PC-9 (cell line): ENCODE results near the gene IL17REL. TPM values are rescaled to one million over a fixed set of nuclear protein-coding genes. Genes with fewer than 3 reads are reported as not detected.

Source experiments
- BruUV-seq: library from RNA; stranded (reverse); fragments of 400-500 nt; replicated peaks from 2 replicates; lab custom pipeline; 2021; lab: Mats Ljungman, UMichigan
- CTCF ChIA-PET: fragments of 300-600 bp; sonication (Branson Sonifier 250); formaldehyde crosslinking; loops from one replicate; lab custom pipeline; 2022; ENCODE audit warnings: antibody characterized with exemption; lab: Charles Lee
- POLR2A ChIA-PET: fragments of 300-600 bp; sonication (Branson Sonifier 250); formaldehyde crosslinking; loops from one replicate; lab custom pipeline; 2022; ENCODE audit warnings: antibody characterized with exemption; ENCODE audit not compliant: unreplicated experiment; lab: Charles Lee
- DNase-seq, 2 experiments: peaks; one replicate each; pipeline versions ENCODE4 v3.0.0 to v3.0.0-alpha.2; 2015 to 2022; ENCODE audit warnings: mixed read lengths in 1 of 2
- H2AFZ ChIP-seq: fragments of 200-600 bp; sonication (generic); 2 replicates; pipeline ENCODE4 v1.8.1; 2017; ENCODE audit warnings: antibody characterized with exemption
- H3F3A ChIP-seq: fragments of 200-600 bp; sonication (generic); 2 replicates; pipeline ENCODE4 v1.8.1; 2017; ENCODE audit warnings: antibody characterized with exemption, mild to moderate bottlenecking, low read depth; ENCODE audit not compliant: insufficient read depth
- H3K27ac ChIP-seq: fragments of 200-600 bp; sonication (generic); 2 replicates; pipeline ENCODE4 v1.6.1; 2016; ENCODE audit warnings: mixed run types
- H3K27me3 ChIP-seq: fragments of 200-600 bp; sonication (generic); 2 replicates; pipeline ENCODE4 v1.6.1; 2016; ENCODE audit warnings: low read depth, mixed run types; ENCODE audit not compliant: insufficient read depth
- H3K36me3 ChIP-seq: fragments of 200-600 bp; sonication (generic); 2 replicates; pipeline ENCODE4 v1.6.1; 2016; ENCODE audit warnings: low read depth, mixed run types
- H3K4me1 ChIP-seq: fragments of 200-600 bp; sonication (generic); replicated peaks from 2 replicates; pipeline ENCODE4 v1.6.1; 2016; ENCODE audit warnings: mixed run types; ENCODE audit not compliant: insufficient read depth
- H3K4me2 ChIP-seq: fragments of 200-600 bp; sonication (generic); 2 replicates; pipeline ENCODE4 v1.6.1; 2017; ENCODE audit warnings: mixed run types
- H3K4me3 ChIP-seq: fragments of 200-600 bp; sonication (generic); 2 replicates; pipeline ENCODE4 v1.6.1; 2016; ENCODE audit warnings: mixed run types
- H3K79me2 ChIP-seq: fragments of 200-600 bp; sonication (generic); 2 replicates; pipeline ENCODE4 v1.6.1; 2017; ENCODE audit warnings: low read depth, mixed run types
- H3K9me2 ChIP-seq: fragments of 200-600 bp; sonication (generic); 2 replicates; pipeline ENCODE4 v1.8.1; 2017; ENCODE audit warnings: mild to moderate bottlenecking; ENCODE audit not compliant: insufficient read depth
- H3K9me3 ChIP-seq: fragments of 200-600 bp; sonication (generic); 2 replicates; pipeline ENCODE4 v1.8.1; 2016; ENCODE audit warnings: low read depth; ENCODE audit not compliant: insufficient read depth
- H4K20me1 ChIP-seq: fragments of 200-600 bp; sonication (generic); 2 replicates; pipeline ENCODE4 v1.8.1; 2017; ENCODE audit not compliant: insufficient read depth
- CTCF ChIP-seq: fragments of 200-600 bp; sonication (generic); conservative IDR thresholded peaks from 2 replicates; pipeline ENCODE4 v1.6.1; 2017; ENCODE audit warnings: mixed run types, antibody characterized with exemption, mild to moderate bottlenecking, moderate library complexity
- EZH2 ChIP-seq: fragments of 200-600 bp; sonication (generic); IDR thresholded peaks from 2 replicates; pipeline ENCODE4 v1.8.0; 2017; ENCODE audit warnings: antibody characterized with exemption, low read depth
- intact Hi-C: fragments of 100-400 bp; cut with micrococcal nuclease; formaldehyde crosslinking; loops from one replicate; pipeline ENCODE4 v1.10.0; 2022; ENCODE audit not compliant: unreplicated experiment
- total RNA-seq: library from RNA; stranded (reverse); gene quantifications from 2 replicates; pipeline ENCODE4 v1.2.3, GENCODE V29; 2021

IL17REL gene
- total RNA-seq, 1 experiment from 2014 or later: not detected

GRCh38 chr22:50046481-50047245 lies 34.1 kb upstream of the IL17REL start:
- intact Hi-C loops: no loop called here
- Histone ChIP-seq H3K4me2 (no peak overlapping the region), H3K79me2 (no peaks in the 10 kb centered on the region), H3K27me3 (peaks cover 97% of the 10 kb centered on the region), H3K4me3 (no peak overlapping the region), H2AFZ (no peak overlapping the region), H3F3A (no peaks in the 10 kb centered on the region), H3K9me3 (no peaks in the 10 kb centered on the region), H3K4me1 (no peaks in the 10 kb centered on the region), H3K9me2 (no peaks in the 10 kb centered on the region), H3K36me3 (no peaks in the 10 kb centered on the region), H3K27ac (no peak overlapping the region), H4K20me1 (peaks cover 6% of the 10 kb centered on the region; the same call in 1 of the 2 replicates)
- TF ChIP-seq CTCF (no peak), EZH2 (no peak)
- BruUV-seq: no TSS peak
- CTCF ChIA-PET: no interaction called here
- DNase-seq: no peak
- POLR2A ChIA-PET: no interaction called here

- Histone ChIP-seq H3K9me2 (no peaks in the 10 kb centered on the region), H3K36me3 (no peaks in the 10 kb centered on the region), H3K27ac (no peak overlapping the region), H2AFZ (no peak overlapping the region), H3K4me2 (no peak overlapping the region), H3K4me3 (no peak overlapping the region), H3K27me3 (peaks cover 97% of the 10 kb centered on the region), H3K4me1 (no peaks in the 10 kb centered on the region), H4K20me1 (peaks cover 6% of the 10 kb centered on the region; the same call in 1 of the 2 replicates), H3F3A (no peaks in the 10 kb centered on the region), H3K9me3 (no peaks in the 10 kb centered on the region), H3K79me2 (no peaks in the 10 kb centered on the region)
- CTCF ChIA-PET: no interaction called here
- no TSS peak for BruUV-seq
- no peak for DNase-seq
- POLR2A ChIA-PET: no interaction called here
- TF ChIP-seq CTCF (no peak), EZH2 (no peak)
- intact Hi-C loops: no loop called here
Observed at GRCh38 chr22:50046019-50046415, 33.5 kb upstream of the IL17REL start.

GRCh38 chr22:50045211-50046018 lies 32.9 kb upstream of the IL17REL start:
- intact Hi-C loops: no loop called here
- no peaks in the 10 kb centered on the region for H3F3A ChIP-seq
- CTCF ChIA-PET: no interaction called here
- no peaks in the 10 kb centered on the region for H3K79me2 ChIP-seq
- TF ChIP-seq EZH2: no peak
- no peak for TF ChIP-seq CTCF
- no TSS peak for BruUV-seq
- no peaks in the 10 kb centered on the region for H3K9me3 ChIP-seq
- no peak for DNase-seq
- H3K36me3 ChIP-seq: no peaks in the 10 kb centered on the region
- peaks cover 6% of the 10 kb centered on the region; the same call in 1 of the 2 replicates for H4K20me1 ChIP-seq
- H3K27me3 ChIP-seq: peaks cover 97% of the 10 kb centered on the region
- H3K4me3 ChIP-seq: no peak overlapping the region
- H3K4me2 ChIP-seq: no peak overlapping the region
- no peaks in the 10 kb centered on the region for H3K4me1 ChIP-seq
- no peak overlapping the region for H3K27ac ChIP-seq
- H2AFZ ChIP-seq: no peak overlapping the region
- POLR2A ChIA-PET: interaction anchor here (0.6 kb wide), 1 partner anchor 13 kb away, joined by 5 read pairs; no protein-coding TSS in a partner anchor
- no peaks in the 10 kb centered on the region for H3K9me2 ChIP-seq
